Naive thymus-derived CD4-positive, alpha-beta T cell (primary cell): ENCODE measurements around the gene AKR1B15. TPM values are rescaled to one million over a fixed set of nuclear protein-coding genes. Genes with fewer than 3 reads are reported as not detected.

ENCODE experiments used
- ATAC-seq: fragments of 150-1000 bp; cut with Tn5 transposase; 2 replicates; pipeline ENCODE4 v1.10.0; 2021; ENCODE audit warnings: mild to moderate bottlenecking, moderate library complexity
- CTCF ChIA-PET: fragments of 350-600 bp; sonication (Branson Sonifier 250); formaldehyde crosslinking; loops from one replicate; lab custom pipeline; 2021; ENCODE audit warnings: antibody characterized with exemption; lab: Charles Lee
- POLR2A ChIA-PET: fragments of 350-600 bp; sonication (Branson Sonifier 250); formaldehyde crosslinking; loops from one replicate; lab custom pipeline; 2021; ENCODE audit warnings: antibody characterized with exemption, inconsistent platforms; lab: Charles Lee
- DNase-seq, 9 donors: peaks; one replicate each; pipeline versions ENCODE4 v3.0.0 to v3.0.0-alpha.2; 2020 to 2022; ENCODE audit warnings: mixed read lengths in 1 of 9
- H3K27ac ChIP-seq: one replicate; pipeline ENCODE4 v1.7.0; 2013; ENCODE audit warnings: mild to moderate bottlenecking, low read depth, low read length, moderate library complexity
- H3K27me3 ChIP-seq, 2 donors: one replicate each; pipeline ENCODE4 v1.7.0; 2013; ENCODE audit warnings: low read length in 2 of 2, mild to moderate bottlenecking in 2 of 2, moderate library complexity in 2 of 2; ENCODE audit not compliant: control insufficient read depth in 2 of 2, insufficient read depth in 2 of 2
- H3K36me3 ChIP-seq, 3 experiments: 1 replicate in 2 of 3; 2 replicates in 1 of 3; pipeline ENCODE4 v1.7.0; 2013; ENCODE audit warnings: low read length in 3 of 3, mild to moderate bottlenecking in 3 of 3, moderate library complexity in 1 of 3; ENCODE audit not compliant: insufficient read depth in 3 of 3, control insufficient read depth in 2 of 3
- H3K4me1 ChIP-seq, 2 donors: one replicate each; pipeline ENCODE4 v1.7.0; 2013; ENCODE audit warnings: low read length in 2 of 2, mild to moderate bottlenecking in 2 of 2, moderate library complexity in 1 of 2; ENCODE audit not compliant: control insufficient read depth in 2 of 2, insufficient read depth in 2 of 2
- H3K4me3 ChIP-seq: 2 replicates; pipeline ENCODE4 v1.7.0; 2013; ENCODE audit warnings: mild to moderate bottlenecking, low read length
- H3K9me3 ChIP-seq, 3 experiments: 1 replicate in 2 of 3; 2 replicates in 1 of 3; pipeline ENCODE4 v1.7.0; 2013; ENCODE audit warnings: low read length in 3 of 3; ENCODE audit not compliant: control insufficient read depth in 2 of 3
- H3K27ac Mint-ChIP-seq, 9 donors: one replicate each; pipeline ENCODE4 v1.8.0; 2020 to 2022; ENCODE audit warnings: mixed read lengths in 9 of 9, mild to moderate bottlenecking in 8 of 9, moderate library complexity in 5 of 9, inconsistent platforms in 2 of 9
- H3K27me3 Mint-ChIP-seq, 5 donors: one replicate each; pipeline ENCODE4 v1.8.0; 2021 to 2022; ENCODE audit warnings: mixed read lengths in 5 of 5, mild to moderate bottlenecking in 1 of 5
- H3K36me3 Mint-ChIP-seq, 5 donors: one replicate each; pipeline ENCODE4 v1.8.0; 2020 to 2022; ENCODE audit warnings: mixed read lengths in 5 of 5, mild to moderate bottlenecking in 3 of 5, inconsistent platforms in 1 of 5
- H3K4me1 Mint-ChIP-seq, 7 donors: one replicate each; pipeline ENCODE4 v1.8.0; 2020 to 2022; ENCODE audit warnings: mixed read lengths in 7 of 7, mild to moderate bottlenecking in 3 of 7, inconsistent platforms in 1 of 7
- H3K4me3 Mint-ChIP-seq, 10 donors: one replicate each; pipeline ENCODE4 v1.8.0; 2020 to 2022; ENCODE audit warnings: mild to moderate bottlenecking in 10 of 10, mixed read lengths in 10 of 10, moderate library complexity in 6 of 10, inconsistent platforms in 2 of 10
- H3K9me3 Mint-ChIP-seq, 11 donors: one replicate each; pipeline ENCODE4 v1.8.0; 2020 to 2022; ENCODE audit warnings: mixed read lengths in 11 of 11, mild to moderate bottlenecking in 4 of 11, inconsistent platforms in 1 of 11, moderate library complexity in 1 of 11
- intact Hi-C, 2 donors: fragments of 100-400 bp; cut with micrococcal nuclease; formaldehyde crosslinking; loops; one replicate each; pipeline ENCODE4 v1.15.1; 2023
- polyA plus RNA-seq, 2 donors: library from polyadenylated mRNA; unstranded; fragments of 300-500 nt; fragmentation: Illumina TruSeq; gene quantifications; one replicate each; pipeline ENCODE4 v1.2.3, GENCODE V29; 2021
- total RNA-seq, 6 experiments: library from RNA in 5 of 6; stranded (reverse) in 5 of 6; gene quantifications; 1 replicate in 5 of 6; 2 replicates in 1 of 6; pipeline ENCODE4 v1.2.3 and lab custom pipeline; 2021 to 2026

AKR1B15 gene
- total RNA-seq, result not detected
- not detected for polyA plus RNA-seq
- 0.40 reads per million for total RNA-seq (lab: John Stamatoyannopoulos, UW)

DNA sequence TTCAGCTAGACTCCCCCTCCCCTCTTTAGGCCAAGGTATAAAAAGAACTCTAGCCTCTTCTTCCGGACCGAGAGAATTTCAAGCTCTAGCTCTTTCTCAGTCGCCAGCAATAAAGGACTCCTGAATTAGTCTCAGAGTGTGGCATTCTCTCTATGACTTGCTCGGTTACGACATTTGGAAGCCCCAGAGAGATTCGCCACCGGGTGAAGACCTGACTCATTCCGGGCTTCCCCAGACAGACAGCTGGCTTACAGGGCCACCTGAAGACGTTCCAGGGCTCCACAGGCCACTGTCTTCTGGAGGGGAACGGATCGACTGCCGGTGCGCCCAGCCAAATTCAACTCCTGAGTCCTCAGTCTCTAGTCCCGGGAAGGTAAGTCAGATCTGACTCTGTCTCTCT lies at the start of gene AKR1B15:
AKR1B15 (plus strand) TSS at position 234 of the 400 bp plus-strand sequence. CDS start 15,510 bp downstream, outside the sequence.
- ChIA-PET CTCF (interaction anchor here (0.9 to 3.7 kb wide), 3 partner anchors 10 to 116 kb away, joined by 4 to 44 read pairs (median 6); no protein-coding TSS in a partner anchor), POLR2A (no interaction called here)
- H3K36me3 Mint-ChIP-seq, result no peaks in the 10 kb centered on the region

DNA sequence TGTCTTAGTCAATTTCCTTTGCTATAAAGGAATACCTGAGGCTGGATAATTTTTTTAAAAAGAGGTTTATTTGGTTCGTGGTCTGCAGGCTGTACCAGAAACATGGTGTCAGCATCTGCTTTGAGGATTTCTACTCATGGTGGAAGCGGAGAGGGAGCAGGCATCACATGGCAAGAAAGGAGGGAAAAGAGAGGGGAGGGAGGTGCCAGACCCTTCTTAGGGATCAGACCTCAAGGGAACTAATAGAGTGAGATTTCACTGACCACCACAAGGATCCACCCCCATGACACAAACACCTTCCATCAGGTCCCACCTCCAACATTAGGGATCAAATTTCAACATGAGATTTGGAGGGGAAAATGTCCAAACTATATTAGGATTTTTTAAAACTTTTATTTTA lies 48.5 kb upstream of the AKR1B15 start:
- Mint-ChIP-seq H3K36me3 (peaks cover 0 to 4% (median 0%) of the 10 kb centered on the region in 5 donors), H3K9me3 (peaks cover 0 to 2% (median 0%) of the 10 kb centered on the region in 11 donors), H3K27ac (no peak overlapping the region), H3K27me3 (peaks cover 0 to 16% (median 4%) of the 10 kb centered on the region in 5 donors), H3K4me3 (no peak overlapping the region), H3K4me1 (peaks cover 0 to 1% (median 0%) of the 10 kb centered on the region in 7 donors)
- ATAC-seq (no peak), DNase-seq (no peak)
- H3K4me1 ChIP-seq, result no peaks in the 10 kb centered on the region
- ChIA-PET CTCF (interaction anchor here (1.3 kb wide), 1 partner anchor 13 kb away, joined by 3 read pairs; no protein-coding TSS in a partner anchor), POLR2A (no interaction called here)
- no peaks in the 10 kb centered on the region for H3K36me3 ChIP-seq
- intact Hi-C loops, result no loop called here
- H3K4me3 ChIP-seq, result no peak overlapping the region
- H3K27me3 ChIP-seq, result no peaks in the 10 kb centered on the region
- H3K9me3 ChIP-seq, result no peaks in the 10 kb centered on the region
- no peak overlapping the region for H3K27ac ChIP-seq

More for the DNA sequence above, at the start of gene AKR1B15:
- Mint-ChIP-seq H3K9me3 (no peaks in the 10 kb centered on the region), H3K27me3 (peaks cover 4 to 22% (median 6%) of the 10 kb centered on the region in 5 donors), H3K27ac (peak within 1 kb of the TSS in 1 of 9 donors; percentile 1), H3K4me3 (no peak within 1 kb of the TSS), H3K4me1 (peaks cover 0 to 7% (median 0%) of the 10 kb centered on the region in 7 donors)
- H3K36me3 ChIP-seq, result no peaks in the 10 kb centered on the region
- intact Hi-C loops, result no loop called here
- ATAC-seq (no peak), DNase-seq (no peak)
- H3K9me3 ChIP-seq, result no peaks in the 10 kb centered on the region
- H3K27me3 ChIP-seq, result peaks cover 0 to 4% of the 10 kb centered on the region in 2 donors
- no peak within 1 kb of the TSS for H3K4me3 ChIP-seq
- H3K27ac ChIP-seq, result no peak within 1 kb of the TSS
- H3K4me1 ChIP-seq, result no peaks in the 10 kb centered on the region

GRCh38 chr7:134500982-134501381 lies 47.9 kb upstream of the AKR1B15 start:
- Histone ChIP-seq H3K27me3 (no peaks in the 10 kb centered on the region), H3K4me3 (no peak overlapping the region), H3K9me3 (no peaks in the 10 kb centered on the region), H3K4me1 (no peaks in the 10 kb centered on the region), H3K27ac (no peak overlapping the region), H3K36me3 (no peaks in the 10 kb centered on the region)
- H3K9me3 Mint-ChIP-seq, result peaks cover 0 to 2% (median 0%) of the 10 kb centered on the region in 11 donors
- H3K36me3 Mint-ChIP-seq, result peaks cover 0 to 4% (median 0%) of the 10 kb centered on the region in 5 donors
- peaks cover 0 to 1% (median 0%) of the 10 kb centered on the region in 7 donors for H3K4me1 Mint-ChIP-seq
- H3K27ac Mint-ChIP-seq, result no peak overlapping the region
- intact Hi-C loops, result no loop called here
- POLR2A ChIA-PET, result no interaction called here
- ATAC-seq (peak; percentile 54), DNase-seq (no peak)
- CTCF ChIA-PET, result interaction anchor here (1.3 kb wide), 1 partner anchor 13 kb away, joined by 3 read pairs; no protein-coding TSS in a partner anchor
- no peak overlapping the region for H3K4me3 Mint-ChIP-seq
- peaks cover 0 to 13% (median 4%) of the 10 kb centered on the region in 5 donors for H3K27me3 Mint-ChIP-seq

- H3K9me3 ChIP-seq, result no peaks in the 10 kb centered on the region
- H3K27ac ChIP-seq, result no peak overlapping the region
- Mint-ChIP-seq H3K4me1 (peaks cover 0 to 1% (median 0%) of the 10 kb centered on the region in 7 donors), H3K27me3 (peaks cover 0 to 11% (median 4%) of the 10 kb centered on the region in 5 donors), H3K36me3 (peaks cover 0 to 4% (median 0%) of the 10 kb centered on the region in 5 donors), H3K27ac (no peak overlapping the region), H3K4me3 (no peak overlapping the region), H3K9me3 (peaks cover 0 to 2% (median 0%) of the 10 kb centered on the region in 11 donors)
- ChIA-PET POLR2A (no interaction called here), CTCF (no interaction called here)
- no peak overlapping the region for H3K4me3 ChIP-seq
- H3K27me3 ChIP-seq, result no peaks in the 10 kb centered on the region
- no peak for ATAC-seq
- no peaks in the 10 kb centered on the region for H3K4me1 ChIP-seq
- DNase-seq, result no peak
- intact Hi-C loops, result no loop called here
- H3K36me3 ChIP-seq, result no peaks in the 10 kb centered on the region
Measured at GRCh38 chr7:134502463-134503371, 46.2 kb upstream of the AKR1B15 start.

DNA sequence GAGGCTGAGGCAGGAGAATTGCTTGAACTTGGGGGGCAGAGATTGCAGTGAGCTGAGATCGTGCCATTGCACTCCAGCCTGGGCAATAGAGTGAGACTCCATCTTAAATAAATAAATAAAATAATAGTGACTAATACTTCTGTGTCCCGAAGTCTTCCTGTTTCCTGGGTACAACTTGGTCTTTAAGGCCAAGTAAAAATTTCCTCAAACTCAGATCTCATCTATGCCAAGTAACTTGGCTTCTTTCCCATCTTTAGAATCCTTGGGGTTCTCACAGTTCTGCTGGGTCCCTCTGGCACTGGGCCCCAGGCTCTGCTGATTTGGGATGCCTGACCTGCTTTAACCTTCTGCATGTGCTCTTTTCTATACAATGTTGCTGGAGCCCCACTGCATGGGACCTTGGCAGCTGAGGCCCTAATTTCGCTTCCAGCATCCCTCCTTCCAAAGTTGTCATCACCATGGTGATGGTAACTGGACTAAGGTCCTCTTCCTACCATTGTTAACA lies 44.2 kb upstream of the AKR1B15 start:
- CTCF ChIA-PET, result interaction anchor here (0.6 kb wide), 1 partner anchor 9 kb away, joined by 3 read pairs; no protein-coding TSS in a partner anchor
- Mint-ChIP-seq H3K9me3 (no peaks in the 10 kb centered on the region), H3K27ac (no peak overlapping the region), H3K4me3 (no peak overlapping the region), H3K27me3 (peaks cover 0 to 8% (median 0%) of the 10 kb centered on the region in 5 donors), H3K4me1 (peaks cover 0 to 1% (median 0%) of the 10 kb centered on the region in 7 donors), H3K36me3 (no peaks in the 10 kb centered on the region)
- Histone ChIP-seq H3K4me1 (no peaks in the 10 kb centered on the region), H3K9me3 (no peaks in the 10 kb centered on the region), H3K4me3 (no peak overlapping the region), H3K27ac (no peak overlapping the region), H3K36me3 (no peaks in the 10 kb centered on the region), H3K27me3 (no peaks in the 10 kb centered on the region)
- DNase-seq (no peak), ATAC-seq (no peak)
- POLR2A ChIA-PET, result no interaction called here
- intact Hi-C loops, result no loop called here

DNA sequence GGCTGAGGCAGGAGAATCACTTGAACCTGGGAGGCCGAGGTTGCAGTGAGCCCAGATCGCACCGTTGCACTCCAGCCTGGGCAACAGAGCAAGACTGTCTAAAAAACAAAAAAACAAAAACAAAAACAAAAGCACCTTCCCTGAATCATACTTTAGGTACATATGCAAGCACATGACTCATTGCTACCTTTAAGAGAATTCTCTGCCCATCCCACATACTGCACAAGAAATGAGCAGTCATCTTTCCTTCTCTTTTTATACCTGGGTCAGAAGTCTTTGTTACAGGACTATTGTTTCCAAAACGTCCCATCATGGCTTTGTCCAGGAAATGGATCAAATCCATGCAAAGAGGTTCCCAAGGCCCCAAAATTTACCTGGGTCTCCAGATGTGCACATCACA lies 43.1 kb upstream of the AKR1B15 start:
- H3K4me1 ChIP-seq, result no peaks in the 10 kb centered on the region
- intact Hi-C loops, result no loop called here
- H3K36me3 ChIP-seq, result no peaks in the 10 kb centered on the region
- Mint-ChIP-seq H3K9me3 (no peaks in the 10 kb centered on the region), H3K27me3 (peaks cover 0 to 8% (median 0%) of the 10 kb centered on the region in 5 donors), H3K4me1 (no peaks in the 10 kb centered on the region), H3K27ac (peak overlapping the region in 1 of 9 donors; percentile 26), H3K36me3 (no peaks in the 10 kb centered on the region), H3K4me3 (no peak overlapping the region)
- DNase-seq (no peak), ATAC-seq (no peak)
- no peak overlapping the region for H3K27ac ChIP-seq
- no peaks in the 10 kb centered on the region for H3K9me3 ChIP-seq
- POLR2A ChIA-PET, result no interaction called here
- H3K4me3 ChIP-seq, result no peak overlapping the region
- CTCF ChIA-PET, result no interaction called here
- H3K27me3 ChIP-seq, result no peaks in the 10 kb centered on the region
